Measurements from ENCODE around the gene GPT2.

DNA sequence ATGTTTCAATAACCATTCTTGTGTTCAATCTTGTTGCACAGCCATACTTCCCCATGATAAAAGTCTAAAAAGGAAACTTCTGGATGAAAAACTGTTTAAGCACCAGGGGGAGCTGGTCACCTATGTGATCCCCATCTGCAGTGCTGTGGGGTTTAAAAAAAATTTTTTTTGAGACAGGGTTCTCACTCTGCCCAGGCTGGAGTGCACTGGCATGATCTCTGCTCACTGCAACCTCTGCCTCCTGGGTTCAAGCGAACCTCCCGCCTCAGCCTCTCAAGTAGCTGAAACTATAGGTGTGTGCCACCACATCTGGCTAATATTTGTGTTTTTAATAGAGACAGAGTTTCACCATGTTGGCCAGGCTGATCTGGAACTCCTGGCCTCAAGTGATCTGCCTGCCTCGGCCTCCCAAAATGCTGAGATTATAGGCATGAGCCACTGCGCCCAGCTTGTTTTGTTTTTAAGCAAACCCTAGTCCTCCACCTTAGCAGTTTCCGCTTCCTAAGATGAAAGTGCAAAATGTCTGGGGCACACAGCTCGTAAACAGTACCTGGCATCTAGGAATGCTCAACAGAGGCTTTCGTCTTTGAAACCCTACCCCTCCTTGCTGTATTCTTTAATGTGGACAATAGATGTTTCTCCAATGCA is 63.9 kb downstream of the GPT2 start:
- no peak for TF ChIP-seq TEAD4 (CRISPR knock-in tag; IDR thresholded peaks at IDR 0.05)
- TF ChIP-seq, protein P1, sequence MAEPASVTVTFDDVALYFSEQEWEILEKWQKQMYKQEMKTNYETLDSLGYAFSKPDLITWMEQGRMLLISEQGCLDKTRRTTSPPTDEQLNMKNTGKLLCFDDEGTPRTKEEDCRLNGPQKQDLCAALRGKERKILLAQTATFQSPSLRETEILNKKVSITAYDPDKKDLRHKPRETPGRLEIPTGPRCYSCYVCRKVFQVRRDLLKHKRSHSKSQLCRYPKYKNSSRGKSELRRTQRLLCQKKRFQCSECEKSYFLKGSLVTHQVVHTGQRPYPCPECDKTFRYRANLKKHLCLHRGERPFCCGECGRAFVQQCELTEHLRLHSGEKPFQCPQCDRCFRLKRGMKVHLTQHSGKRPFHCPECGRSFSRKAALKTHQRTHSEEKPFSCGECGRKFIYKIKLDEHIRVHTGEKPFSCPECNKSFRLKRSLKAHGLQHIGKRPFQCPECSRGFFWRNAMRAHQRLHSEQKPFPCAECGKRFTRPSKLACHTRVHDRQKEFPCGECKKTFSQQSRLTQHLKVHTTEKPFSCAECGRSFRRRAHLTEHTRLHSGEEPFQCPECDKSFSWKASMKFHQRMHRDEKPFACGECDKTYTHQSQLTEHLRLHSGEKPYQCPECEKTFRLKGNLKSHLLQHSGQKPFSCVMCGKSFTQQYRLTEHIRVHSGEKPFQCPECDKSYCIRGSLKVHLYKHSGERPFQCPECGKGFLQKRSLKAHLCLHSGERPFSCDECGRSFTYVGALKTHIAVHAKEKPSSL (CRISPR knock-in tag; conservative IDR thresholded peaks at IDR 0.05), result no peak
- TF ChIP-seq, protein P2, sequence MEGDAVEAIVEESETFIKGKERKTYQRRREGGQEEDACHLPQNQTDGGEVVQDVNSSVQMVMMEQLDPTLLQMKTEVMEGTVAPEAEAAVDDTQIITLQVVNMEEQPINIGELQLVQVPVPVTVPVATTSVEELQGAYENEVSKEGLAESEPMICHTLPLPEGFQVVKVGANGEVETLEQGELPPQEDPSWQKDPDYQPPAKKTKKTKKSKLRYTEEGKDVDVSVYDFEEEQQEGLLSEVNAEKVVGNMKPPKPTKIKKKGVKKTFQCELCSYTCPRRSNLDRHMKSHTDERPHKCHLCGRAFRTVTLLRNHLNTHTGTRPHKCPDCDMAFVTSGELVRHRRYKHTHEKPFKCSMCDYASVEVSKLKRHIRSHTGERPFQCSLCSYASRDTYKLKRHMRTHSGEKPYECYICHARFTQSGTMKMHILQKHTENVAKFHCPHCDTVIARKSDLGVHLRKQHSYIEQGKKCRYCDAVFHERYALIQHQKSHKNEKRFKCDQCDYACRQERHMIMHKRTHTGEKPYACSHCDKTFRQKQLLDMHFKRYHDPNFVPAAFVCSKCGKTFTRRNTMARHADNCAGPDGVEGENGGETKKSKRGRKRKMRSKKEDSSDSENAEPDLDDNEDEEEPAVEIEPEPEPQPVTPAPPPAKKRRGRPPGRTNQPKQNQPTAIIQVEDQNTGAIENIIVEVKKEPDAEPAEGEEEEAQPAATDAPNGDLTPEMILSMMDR (IDR thresholded peaks at IDR 0.05), result peak; percentile 52

Data from WTC11 (cell line).